Keratinocyte (primary cell): Measurements from ENCODE around the gene TP73.

ENCODE experiments used
- CTCF ChIP-seq, 3 experiments: IDR thresholded peaks in 1 of 3; conservative IDR thresholded peaks in 1 of 3; optimal IDR thresholded peaks in 1 of 3; 2 replicates in 2 of 3; 3 replicates in 1 of 3; pipeline versions ENCODE3 to v1.5.1; 2011; ENCODE audit warnings: low read length in 3 of 3, mild to moderate bottlenecking in 3 of 3, moderate library complexity in 2 of 3, control low read depth in 1 of 3, inconsistent platforms in 1 of 3; ENCODE audit not compliant: insufficient read depth in 2 of 3; ENCODE audit errors: extremely low read depth in 1 of 3
- EZH2 ChIP-seq: IDR thresholded peaks from one replicate; pipeline ENCODE4 v1.6.1; 2012; ENCODE audit warnings: inconsistent platforms, mild to moderate bottlenecking, low read length, moderate library complexity

- TF ChIP-seq CTCF (optimal IDR thresholded peaks at IDR 0.05 in 1 of 3, IDR thresholded peaks at IDR 0.05 in 1 of 3, conservative IDR thresholded peaks at IDR 0.05 in 1 of 3; ENCODE audit: extremely low read depth in 1 of 3, insufficient read depth in 2 of 3, low read length in 3 of 3) (no peak), EZH2 (no peak)
These were observed 110.0 kb downstream of the TP73 start for GRCh38 chr1:3762151-3762872.
